HCT116 (cell line): Measurements from ENCODE around the gene TSPAN1.

ENCODE experiments used
- EZH2 ChIP-seq: fragments of 200-600 bp; sonication (generic); IDR thresholded peaks from 2 replicates; pipeline ENCODE4 v1.6.1; 2017; ENCODE audit warnings: antibody characterized with exemption, mixed run types
- FOSL1 ChIP-seq: IDR thresholded peaks from 2 replicates; pipeline ENCODE4 v1.6.1; 2012; ENCODE audit warnings: low read depth
- JUND ChIP-seq: IDR thresholded peaks from 2 replicates; pipeline ENCODE4 v1.6.1; 2012
- POLR2A ChIP-seq: IDR thresholded peaks from 2 replicates; pipeline ENCODE4 v1.7.0; 2011; ENCODE audit warnings: borderline replicate concordance; ENCODE audit not compliant: insufficient read depth, insufficient read length; ENCODE audit errors: extremely low read depth
- POLR2AphosphoS5 ChIP-seq: IDR thresholded peaks from 2 replicates; pipeline ENCODE4 v1.6.1; 2011; ENCODE audit warnings: mild to moderate bottlenecking, low read depth, low read length, moderate library complexity
- ZFX ChIP-seq: fragments of 450-650 bp; IDR thresholded peaks from 2 replicates; pipeline ENCODE4 v1.6.1; 2017
- ZNF274 ChIP-seq: fragments of 200-500 bp; sonication (Bioruptor generic); IDR thresholded peaks from 2 replicates; pipeline ENCODE4 v1.6.1; 2014; ENCODE audit warnings: mild to moderate bottlenecking, low read depth, low read length, inconsistent platforms
- TF ChIP-seq, protein P1 (sequence below), 3 experiments: fragments of 200-600 bp in 1 of 3; sonication (generic) in 1 of 3; IDR thresholded peaks in 2 of 3; conservative IDR thresholded peaks in 1 of 3; 2 replicates each; pipeline ENCODE4 v1.5.1; 2012 to 2017; ENCODE audit warnings: low read depth in 2 of 3, low read length in 2 of 3, antibody characterized with exemption in 1 of 3, borderline replicate concordance in 1 of 3, control low read depth in 1 of 3, mild to moderate bottlenecking in 1 of 3, mixed read lengths in 1 of 3, mixed run types in 1 of 3, moderate library complexity in 1 of 3; ENCODE audit not compliant: insufficient read depth in 1 of 3
- TF ChIP-seq, protein P2 (sequence below): IDR thresholded peaks from 2 replicates; pipeline ENCODE4 v1.6.1; 2012; ENCODE audit warnings: low read depth

DNA sequence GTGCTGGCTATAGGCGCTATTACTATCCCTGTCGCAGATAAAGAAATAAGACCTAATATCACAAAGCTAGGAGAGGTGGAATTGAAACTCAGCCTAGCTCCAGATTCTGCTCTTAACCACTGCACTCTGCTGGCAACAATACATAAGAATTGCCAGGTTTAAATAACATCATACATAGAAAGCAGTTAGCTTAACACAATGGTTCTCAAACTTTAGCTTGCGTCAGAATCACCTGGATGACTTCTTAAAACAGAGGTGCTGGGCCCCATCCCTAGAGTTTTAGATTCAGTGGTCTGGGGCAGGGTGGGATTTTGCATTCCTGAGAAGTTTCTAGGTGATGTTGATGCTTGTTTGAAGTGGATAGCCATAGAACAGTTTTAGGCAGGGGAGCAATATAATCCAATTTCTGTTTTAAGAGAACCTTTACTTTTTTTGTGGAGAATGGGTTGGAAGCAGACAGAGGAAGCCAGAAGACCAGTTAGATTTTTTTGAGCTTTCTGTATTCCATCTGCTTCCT, 24.4 kb downstream of the TSPAN1 start:
- TF ChIP-seq, protein P1, sequence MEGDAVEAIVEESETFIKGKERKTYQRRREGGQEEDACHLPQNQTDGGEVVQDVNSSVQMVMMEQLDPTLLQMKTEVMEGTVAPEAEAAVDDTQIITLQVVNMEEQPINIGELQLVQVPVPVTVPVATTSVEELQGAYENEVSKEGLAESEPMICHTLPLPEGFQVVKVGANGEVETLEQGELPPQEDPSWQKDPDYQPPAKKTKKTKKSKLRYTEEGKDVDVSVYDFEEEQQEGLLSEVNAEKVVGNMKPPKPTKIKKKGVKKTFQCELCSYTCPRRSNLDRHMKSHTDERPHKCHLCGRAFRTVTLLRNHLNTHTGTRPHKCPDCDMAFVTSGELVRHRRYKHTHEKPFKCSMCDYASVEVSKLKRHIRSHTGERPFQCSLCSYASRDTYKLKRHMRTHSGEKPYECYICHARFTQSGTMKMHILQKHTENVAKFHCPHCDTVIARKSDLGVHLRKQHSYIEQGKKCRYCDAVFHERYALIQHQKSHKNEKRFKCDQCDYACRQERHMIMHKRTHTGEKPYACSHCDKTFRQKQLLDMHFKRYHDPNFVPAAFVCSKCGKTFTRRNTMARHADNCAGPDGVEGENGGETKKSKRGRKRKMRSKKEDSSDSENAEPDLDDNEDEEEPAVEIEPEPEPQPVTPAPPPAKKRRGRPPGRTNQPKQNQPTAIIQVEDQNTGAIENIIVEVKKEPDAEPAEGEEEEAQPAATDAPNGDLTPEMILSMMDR (IDR thresholded peaks at IDR 0.05 in 2 of 3, conservative IDR thresholded peaks at IDR 0.05 in 1 of 3; ENCODE audit: borderline replicate concordance in 1 of 3, insufficient read depth in 1 of 3, low read depth in 2 of 3, low read length in 2 of 3) = no peak
- TF ChIP-seq, protein P2, sequence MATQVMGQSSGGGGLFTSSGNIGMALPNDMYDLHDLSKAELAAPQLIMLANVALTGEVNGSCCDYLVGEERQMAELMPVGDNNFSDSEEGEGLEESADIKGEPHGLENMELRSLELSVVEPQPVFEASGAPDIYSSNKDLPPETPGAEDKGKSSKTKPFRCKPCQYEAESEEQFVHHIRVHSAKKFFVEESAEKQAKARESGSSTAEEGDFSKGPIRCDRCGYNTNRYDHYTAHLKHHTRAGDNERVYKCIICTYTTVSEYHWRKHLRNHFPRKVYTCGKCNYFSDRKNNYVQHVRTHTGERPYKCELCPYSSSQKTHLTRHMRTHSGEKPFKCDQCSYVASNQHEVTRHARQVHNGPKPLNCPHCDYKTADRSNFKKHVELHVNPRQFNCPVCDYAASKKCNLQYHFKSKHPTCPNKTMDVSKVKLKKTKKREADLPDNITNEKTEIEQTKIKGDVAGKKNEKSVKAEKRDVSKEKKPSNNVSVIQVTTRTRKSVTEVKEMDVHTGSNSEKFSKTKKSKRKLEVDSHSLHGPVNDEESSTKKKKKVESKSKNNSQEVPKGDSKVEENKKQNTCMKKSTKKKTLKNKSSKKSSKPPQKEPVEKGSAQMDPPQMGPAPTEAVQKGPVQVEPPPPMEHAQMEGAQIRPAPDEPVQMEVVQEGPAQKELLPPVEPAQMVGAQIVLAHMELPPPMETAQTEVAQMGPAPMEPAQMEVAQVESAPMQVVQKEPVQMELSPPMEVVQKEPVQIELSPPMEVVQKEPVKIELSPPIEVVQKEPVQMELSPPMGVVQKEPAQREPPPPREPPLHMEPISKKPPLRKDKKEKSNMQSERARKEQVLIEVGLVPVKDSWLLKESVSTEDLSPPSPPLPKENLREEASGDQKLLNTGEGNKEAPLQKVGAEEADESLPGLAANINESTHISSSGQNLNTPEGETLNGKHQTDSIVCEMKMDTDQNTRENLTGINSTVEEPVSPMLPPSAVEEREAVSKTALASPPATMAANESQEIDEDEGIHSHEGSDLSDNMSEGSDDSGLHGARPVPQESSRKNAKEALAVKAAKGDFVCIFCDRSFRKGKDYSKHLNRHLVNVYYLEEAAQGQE = no peak
- TF ChIP-seq ZFX (no peak), EZH2 (no peak), ZNF274 (no peak), JUND (no peak), POLR2AphosphoS5 (no peak), POLR2A (no peak), FOSL1 (no peak)
